Neural progenitor cell (in vitro differentiated cells): ENCODE results near the gene DBH.

ENCODE experiments used
- EZH2 ChIP-seq: fragments of 200-600 bp; sonication (generic); IDR thresholded peaks from 2 replicates; pipeline ENCODE4 v1.6.1; 2017; ENCODE audit warnings: antibody characterized with exemption, mild to moderate bottlenecking, moderate library complexity
- EZH2phosphoT487 ChIP-seq: fragments of 200-600 bp; sonication (generic); IDR thresholded peaks from 2 replicates; pipeline ENCODE4 v1.6.1; 2017; ENCODE audit warnings: antibody characterized with exemption
- TF ChIP-seq, protein P1 (sequence below): fragments of 200-600 bp; sonication (generic); IDR thresholded peaks from 2 replicates; pipeline ENCODE4 v1.5.1; 2017; ENCODE audit warnings: antibody characterized with exemption, mild to moderate bottlenecking

DNA sequence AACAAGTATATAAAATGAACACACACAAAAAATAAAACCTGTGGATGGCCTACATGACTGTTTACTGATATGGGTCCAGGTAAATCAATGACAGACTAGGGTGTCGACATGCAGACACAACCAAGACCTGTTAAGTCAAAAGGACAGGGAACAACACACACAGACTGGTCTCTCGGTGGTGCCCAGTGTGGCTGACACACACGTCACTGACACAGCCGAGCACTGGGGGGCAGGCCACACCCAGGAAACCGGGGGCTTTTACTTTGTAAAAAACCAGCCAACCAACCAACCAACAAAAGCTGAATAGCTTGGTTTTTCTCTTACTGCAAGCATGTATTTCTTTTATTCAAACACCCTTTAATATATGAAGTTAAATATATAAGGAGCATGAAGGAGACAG is 31.9 kb upstream of the DBH start:
- TF ChIP-seq, protein P1, sequence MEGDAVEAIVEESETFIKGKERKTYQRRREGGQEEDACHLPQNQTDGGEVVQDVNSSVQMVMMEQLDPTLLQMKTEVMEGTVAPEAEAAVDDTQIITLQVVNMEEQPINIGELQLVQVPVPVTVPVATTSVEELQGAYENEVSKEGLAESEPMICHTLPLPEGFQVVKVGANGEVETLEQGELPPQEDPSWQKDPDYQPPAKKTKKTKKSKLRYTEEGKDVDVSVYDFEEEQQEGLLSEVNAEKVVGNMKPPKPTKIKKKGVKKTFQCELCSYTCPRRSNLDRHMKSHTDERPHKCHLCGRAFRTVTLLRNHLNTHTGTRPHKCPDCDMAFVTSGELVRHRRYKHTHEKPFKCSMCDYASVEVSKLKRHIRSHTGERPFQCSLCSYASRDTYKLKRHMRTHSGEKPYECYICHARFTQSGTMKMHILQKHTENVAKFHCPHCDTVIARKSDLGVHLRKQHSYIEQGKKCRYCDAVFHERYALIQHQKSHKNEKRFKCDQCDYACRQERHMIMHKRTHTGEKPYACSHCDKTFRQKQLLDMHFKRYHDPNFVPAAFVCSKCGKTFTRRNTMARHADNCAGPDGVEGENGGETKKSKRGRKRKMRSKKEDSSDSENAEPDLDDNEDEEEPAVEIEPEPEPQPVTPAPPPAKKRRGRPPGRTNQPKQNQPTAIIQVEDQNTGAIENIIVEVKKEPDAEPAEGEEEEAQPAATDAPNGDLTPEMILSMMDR: peak; percentile 26
- no peak for TF ChIP-seq EZH2phosphoT487
- TF ChIP-seq EZH2: no peak
